HG03095 (cell line): ENCODE results near the gene MYOG.

Experiments
- ATAC-seq: cut with Tn5 transposase; IDR thresholded peaks from one replicate; pipeline ENCODE4 v1.9.1; 2021; ENCODE audit warnings: moderate library complexity; ENCODE audit not compliant: unreplicated experiment

The MYOG gene

DNA sequence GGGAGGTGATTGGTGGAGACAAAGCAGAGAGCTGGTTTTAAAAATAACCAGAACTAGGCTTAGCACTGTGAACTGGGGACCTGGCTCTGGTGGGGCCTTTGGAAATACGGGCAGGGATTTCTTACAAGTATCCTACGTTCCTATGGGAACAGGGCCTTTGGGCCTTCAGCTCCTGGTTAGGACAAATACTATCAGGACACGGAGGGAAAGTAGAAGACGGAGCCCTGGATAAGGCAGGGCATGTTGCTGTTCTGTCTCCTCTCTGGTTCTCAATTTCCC is 5.3 kb upstream of the MYOG start:
- no peak for ATAC-seq

DNA sequence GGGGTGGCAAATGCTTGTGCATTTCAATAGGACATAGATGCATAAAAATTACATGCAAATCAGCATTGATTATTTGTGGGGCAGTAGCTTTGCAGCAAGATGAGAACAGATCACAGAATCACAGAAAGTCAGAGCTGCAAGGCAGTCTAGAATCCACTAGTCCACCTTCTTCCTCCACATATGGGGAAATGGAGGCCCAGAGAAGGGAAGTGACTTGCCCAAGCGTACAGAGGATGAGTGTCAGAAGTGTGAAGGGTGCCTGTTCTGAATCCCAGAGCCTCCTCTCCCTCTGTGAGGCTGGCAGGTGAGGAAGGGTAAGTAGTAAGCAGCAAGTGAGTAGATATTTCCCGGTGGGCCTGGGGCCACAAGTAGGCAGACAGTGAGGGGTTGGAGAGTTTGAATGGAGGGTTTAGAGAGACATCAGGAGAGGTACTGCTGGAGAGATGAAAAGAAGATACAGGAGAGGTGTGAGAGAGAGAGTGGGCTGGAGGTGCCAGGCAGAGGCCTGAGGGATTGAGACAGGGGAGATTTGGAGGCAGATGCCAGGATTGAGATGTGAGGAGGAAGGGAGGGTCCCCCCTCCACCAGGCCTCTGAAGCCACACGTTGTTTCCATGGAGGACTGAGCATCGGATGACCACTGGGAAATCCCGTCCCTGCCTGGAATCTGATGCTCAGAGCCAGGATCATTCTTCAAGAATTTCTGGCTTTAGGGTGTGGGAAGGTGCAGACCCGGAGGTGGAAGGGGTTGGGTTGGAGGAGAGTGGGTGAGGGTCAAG is 4.8 kb upstream of the MYOG start:
- ATAC-seq: no peak

DNA sequence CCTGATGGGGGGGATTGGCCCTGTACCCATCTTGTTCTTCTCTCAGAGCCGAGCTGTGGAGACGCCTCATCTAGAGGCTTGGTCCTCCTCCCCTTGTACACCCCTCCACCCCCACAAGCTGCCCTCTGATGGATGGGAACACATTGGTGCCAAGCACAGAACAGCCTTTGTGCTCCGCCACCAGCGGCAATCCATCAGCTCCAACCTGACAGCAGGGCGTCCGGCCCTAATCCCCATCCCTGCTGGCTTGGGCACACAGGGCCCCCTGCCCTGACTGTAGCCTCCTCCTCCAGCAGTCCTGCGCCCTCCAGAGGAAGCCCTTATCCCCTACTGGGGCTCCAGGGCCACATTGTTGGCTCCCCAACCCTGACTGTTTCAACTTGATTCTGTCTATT is 3.8 kb upstream of the MYOG start:
- ATAC-seq: no peak

DNA sequence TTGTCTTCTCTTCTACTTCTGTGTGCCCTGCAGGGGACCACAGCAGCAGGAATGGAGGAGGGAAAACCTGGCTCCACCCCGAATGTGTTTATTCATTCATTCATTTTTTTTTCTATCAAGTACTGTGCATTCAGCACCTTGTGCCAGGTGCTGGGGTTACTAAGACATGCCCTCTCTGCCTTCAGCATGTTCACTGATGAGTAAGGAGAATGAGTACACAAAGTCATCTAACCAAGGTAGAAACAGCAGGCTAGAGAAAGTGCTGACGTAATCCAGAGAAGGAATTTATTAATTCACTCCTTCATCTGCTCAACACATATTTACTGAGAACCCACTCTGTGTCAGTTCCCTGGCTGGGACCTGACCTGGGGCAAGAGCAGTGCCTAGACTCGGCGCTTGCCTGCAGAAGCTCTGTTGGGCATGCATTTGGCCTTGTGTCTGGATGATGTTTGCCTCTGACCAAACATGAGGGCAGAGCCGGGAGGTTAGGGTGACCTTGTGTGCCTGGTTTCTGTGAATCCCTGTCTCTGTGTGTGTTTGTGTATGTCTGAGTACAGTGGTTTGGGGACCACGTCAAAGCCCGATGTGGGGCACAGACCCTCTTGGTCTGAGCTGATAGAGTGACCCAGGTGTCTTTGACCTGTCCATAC is 3.3 kb upstream of the MYOG start:
- ATAC-seq: no peak

DNA sequence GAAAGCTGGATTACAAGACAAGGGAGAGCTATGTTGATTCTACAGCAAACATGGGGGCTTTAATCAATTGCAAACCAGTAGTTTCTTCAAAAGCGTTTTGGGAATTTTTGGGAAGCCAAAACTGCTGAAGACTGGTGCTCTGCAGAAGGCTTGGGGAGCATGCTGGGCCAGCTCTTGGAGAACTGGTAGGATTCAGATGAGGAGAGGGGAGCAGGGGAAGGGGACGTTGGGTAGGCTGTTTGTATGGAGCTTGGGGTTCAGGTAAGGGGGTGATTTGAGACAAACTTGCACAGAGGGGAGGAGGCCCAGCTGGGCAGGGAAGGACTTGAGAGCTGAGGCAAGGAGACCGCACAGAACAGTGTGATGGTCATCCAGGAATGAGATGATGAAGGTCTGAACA is 2.6 kb upstream of the MYOG start:
- no peak for ATAC-seq

DNA sequence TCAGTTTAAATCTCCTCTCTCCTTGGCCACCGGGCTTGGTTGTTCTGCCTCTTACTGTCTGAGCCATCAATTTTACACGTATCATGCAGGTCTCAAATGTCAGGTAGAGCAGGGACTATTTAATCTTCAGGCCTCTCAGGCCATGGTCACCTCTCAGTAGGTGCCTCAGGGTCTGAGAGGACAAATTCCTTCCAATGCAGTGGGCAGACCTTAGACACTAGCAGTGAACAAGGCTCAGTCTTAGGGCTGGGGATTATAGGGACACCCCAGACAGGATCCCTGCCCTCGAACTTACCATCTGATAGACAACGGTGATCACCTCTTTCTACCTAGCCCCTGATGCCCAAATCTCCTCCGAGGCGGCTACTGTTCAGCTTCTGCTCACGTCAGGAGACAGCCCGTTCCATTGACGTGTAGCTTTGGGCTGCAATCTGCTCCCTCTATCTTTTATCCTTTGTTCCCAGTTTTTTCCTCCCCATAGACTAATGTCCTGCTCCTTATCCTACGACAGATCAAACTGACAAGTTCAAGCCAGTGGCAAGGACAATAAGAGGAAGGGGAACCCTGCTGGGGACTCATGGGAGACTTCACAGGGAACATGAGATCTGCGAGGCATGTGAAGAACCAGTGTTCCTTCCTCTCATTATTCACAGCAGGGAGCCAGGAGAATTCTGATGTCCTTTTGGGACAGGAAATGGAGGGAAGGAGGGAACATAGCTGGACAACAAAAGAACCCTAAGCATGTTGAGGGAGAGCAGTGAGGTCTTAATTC is 1.4 kb upstream of the MYOG start:
- ATAC-seq: no peak

DNA sequence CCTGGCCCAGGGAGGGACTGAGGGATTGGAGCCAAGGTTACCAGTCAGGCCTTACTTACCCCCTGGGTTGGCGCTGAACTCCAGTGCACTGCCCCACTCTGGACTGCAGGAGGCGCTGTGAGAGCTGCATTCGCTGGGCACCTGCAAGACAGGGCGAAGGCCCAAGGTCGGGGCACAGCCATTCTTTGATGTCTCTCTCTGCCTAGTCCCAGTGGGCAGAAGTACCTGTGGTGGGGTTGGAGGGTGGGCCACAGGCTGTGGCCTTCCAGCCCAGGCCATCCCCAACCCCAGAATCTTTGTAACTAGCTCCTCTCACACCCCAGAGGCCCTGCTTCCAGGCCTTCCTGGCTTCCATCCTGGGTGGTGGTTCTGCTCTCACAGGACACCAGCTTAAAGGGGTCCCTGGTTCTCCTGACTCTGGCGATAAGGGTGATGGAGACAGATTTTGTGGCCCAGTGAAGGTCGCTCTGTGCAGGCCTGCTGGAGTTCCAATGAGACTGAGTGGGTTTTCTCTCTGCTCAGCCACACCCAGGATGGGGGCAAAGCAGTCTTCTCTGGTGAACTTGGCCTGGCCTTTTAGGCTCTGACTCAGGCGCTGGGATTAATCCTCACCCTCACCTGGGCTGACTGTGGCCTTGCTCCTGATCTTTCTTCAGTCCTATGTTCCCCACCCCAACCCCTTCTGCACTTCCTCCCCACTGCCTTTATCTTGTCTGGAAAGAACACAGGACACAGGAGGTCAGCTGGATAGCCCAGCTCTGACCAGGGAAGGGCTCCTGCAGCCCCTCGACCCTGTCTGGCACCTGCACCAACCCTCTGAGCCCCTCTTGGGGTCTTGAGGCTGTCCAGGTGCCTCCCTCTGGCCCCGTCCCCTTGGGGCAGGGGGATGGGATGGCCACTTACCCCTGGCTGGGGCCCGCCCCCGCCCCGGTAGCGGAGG is 954 bp downstream of the MYOG start:
- ATAC-seq: no peak

DNA sequence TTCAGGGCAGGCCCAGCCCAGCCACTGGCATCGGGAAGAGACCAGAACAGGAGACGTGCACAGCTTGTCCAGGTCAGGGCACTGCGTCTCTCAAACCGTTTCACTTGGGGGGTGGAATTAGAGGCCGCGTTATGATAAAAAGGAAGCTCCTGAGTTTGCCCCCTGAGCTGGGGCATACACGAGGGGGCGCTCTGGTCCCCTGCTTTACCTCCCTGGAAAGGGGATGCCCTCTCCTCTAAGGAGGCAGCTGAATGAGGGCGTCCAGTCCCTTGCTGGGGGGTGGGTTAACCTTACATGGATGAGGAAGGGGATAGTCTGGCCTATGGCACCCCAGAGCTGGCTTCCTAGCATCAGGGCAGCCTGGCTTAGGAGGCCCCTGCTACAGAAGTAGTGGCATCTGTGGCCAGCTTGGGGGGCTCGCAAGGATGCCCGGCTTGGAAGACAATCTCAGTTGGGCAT is 2.3 kb downstream of the MYOG start:
- ATAC-seq: no peak

DNA sequence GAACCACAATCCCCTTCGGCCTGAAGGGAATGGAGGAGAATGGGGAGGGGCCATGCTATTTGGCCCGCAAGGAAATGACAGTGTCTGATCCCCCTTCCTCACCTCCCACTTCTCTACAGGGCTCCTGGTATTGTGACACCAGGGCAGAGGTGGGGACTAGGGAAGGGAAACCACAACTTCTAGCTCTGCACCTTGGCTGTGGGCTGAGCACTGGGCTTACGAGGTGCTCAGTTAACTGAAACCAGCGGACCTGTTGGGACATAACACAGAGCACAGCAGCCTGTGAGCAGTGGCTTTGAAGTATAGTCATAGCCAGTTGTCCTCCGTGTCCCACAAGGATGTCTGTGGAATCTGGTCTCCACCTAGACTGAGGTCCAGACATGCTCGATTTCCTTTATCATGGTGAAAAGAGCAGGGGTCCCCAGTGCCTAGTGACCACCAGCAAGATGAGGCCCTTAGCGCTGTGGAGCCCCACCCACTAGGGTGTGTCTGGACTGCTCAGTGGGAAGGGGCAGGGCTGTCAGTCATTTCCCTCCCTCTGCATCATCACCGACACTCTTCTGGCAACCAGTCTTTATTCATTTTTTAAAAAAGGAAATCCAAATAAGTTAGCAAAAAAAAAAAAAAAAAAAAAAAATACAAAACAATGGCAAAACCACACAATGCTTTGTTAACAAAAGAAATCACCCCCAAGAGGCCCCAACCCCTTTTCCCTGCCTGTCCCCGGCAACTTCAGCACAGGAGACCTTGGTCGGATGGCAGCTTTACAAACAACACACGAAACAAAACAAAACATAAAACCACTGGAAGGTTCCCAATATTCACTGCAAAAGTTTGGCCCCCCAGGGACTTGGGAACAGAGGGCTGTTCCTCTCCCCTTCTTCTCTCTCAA is 3.0 kb downstream of the MYOG start:
- no peak for ATAC-seq

DNA sequence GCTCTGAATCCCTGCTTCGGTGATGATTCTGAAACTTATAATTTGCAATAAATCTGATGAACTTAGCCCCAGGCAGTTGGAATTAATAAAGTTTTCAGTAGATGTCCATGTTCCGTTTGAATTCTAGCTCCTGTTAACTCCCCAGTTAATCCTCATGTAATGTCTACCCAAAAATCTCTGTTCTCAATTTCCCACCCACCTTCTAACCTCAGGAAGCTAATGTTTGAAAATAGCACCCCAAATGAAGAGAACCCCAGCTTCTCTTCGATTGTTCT is 3.6 kb downstream of the MYOG start:
- ATAC-seq: no peak

DNA sequence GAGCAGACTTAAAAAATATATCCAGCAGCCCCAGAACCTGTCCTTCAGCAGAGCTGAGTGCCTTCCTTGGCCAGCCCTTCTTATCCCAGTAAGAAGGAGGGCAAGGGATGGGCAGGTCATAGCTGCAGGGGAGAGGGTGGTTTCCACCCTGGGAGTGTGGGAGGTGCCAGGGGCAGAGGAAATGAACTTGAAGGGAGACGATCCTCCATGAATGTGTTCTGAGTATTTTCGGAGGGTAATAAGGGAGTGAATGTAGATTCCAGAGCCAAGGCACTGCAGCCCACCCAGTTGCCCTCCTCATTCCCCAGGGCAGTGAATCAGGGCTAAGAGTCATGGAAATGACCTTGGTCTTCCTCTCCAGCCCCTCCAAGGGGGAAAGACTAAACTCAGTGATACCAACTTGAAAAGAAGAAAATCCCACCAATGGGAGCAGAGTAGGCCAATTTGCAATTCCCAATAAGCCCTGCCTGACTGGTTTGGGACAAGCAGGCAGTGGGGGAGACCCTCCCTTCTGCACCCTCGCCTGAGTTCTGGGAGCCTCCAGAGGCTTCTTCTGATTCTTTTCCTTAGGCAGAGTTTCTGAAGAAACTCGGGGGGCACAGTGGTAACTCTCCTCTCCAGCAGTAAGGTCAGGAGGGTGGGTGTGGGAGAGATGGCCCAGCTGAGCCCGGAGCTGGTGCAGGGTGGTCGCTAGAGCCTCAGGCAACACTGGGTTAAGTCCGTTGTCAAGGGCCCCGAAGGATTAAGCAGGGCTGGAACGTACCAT is 4.2 kb downstream of the MYOG start:
- no peak for ATAC-seq

DNA sequence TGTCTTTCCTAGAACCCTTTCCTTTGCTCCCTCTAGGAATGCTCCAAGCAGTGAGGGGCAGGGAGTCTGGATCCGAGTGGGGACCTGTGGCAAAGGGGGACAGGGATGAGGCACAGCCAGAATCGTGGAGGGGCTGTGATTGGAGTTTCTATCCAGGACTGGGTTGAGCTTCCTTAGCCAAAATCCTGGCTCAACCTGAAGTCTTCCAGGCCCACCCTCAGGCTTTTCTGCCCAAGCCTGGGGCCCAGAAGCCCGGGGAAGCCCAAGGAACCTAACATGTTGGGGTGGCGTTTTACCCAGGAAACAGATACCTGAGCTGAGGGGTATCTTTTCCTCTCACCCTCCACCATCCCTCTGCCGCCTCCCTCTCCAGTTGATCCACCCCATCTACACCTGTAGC is 5.4 kb downstream of the MYOG start:
- no peak for ATAC-seq

DNA sequence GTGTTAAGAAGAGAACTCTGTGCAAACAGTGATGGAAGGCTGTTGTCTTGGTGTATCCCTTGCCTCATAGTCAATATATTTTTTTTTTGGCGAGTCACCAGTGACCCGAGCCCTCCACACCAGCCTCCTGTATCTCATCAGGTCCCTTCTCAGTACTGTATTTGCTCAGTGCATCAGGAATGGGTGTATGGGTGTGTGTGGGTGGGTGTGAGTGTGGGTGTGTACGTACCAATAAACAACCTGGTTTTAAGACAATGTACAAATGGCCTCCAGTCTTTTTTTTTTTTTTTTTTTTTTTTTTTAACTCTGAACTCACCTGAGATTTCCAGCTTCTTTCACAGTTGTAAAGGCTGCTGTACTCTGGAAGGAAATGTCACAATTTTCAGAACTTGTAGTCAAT is 7.3 kb downstream of the MYOG start:
- no peak for ATAC-seq

DNA sequence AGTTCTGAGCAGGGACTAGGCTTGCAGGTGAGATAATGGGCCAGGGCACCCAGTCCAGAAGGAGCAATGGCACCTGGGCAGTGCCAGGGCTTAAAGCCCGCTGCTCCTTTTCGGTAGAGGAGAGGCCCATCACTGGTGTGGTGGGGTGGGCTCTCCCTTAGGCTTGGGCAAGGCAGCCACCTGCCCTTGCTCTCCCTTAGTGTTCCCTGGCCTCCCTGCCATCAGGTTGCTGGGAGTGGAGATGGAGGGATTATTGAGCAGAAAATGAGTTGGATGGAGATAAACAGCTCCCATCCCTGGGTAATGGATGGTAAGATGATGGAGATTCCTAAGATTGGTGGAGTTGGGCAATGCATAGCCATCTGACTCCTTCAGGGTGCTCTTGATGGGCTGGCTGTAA is 7.9 kb downstream of the MYOG start:
- no peak for ATAC-seq

DNA sequence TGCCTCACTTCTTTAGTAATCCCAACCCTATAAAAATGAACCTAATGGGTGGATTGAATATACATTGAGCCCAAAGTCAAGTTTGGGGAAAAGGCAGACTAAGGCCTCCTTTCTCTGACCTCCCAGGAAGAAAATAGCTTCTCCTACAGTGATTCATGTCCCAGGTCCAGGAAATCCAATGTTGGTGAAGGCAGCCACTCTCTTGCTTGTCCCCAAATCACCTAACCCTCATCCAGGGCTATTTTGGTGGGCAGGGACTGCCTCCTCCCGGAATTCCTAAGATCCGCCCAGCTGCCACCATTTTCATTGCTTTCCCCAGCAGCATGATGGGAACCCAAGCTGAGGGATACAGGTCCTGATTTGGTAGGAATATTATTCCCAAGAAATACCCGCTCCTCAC is 8.4 kb downstream of the MYOG start:
- ATAC-seq: no peak

DNA sequence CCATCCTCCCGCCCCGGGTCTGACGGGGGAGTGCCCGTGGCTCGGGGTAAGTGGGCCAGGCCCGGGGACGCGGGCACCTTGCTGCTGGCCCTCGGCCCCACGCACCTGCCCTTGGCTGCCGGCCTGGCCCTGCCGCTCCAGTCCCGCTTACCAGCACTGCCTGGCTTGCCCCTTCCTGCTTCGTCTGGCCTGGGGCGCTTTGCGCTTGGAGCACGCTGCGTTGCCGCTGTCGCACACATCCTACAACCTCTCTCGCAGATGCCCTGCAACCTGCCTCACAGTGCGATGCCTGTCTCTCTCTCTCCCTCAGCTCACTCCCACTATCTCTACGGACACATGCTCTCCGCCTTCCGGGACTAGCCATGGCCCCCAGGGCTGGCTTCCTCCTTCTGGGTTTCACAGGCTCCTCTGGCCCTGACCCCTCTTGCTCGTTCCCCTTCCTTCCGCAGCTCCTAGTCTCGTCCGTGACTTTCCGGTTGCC is 9.7 kb downstream of the MYOG start:
- no peak for ATAC-seq

DNA sequence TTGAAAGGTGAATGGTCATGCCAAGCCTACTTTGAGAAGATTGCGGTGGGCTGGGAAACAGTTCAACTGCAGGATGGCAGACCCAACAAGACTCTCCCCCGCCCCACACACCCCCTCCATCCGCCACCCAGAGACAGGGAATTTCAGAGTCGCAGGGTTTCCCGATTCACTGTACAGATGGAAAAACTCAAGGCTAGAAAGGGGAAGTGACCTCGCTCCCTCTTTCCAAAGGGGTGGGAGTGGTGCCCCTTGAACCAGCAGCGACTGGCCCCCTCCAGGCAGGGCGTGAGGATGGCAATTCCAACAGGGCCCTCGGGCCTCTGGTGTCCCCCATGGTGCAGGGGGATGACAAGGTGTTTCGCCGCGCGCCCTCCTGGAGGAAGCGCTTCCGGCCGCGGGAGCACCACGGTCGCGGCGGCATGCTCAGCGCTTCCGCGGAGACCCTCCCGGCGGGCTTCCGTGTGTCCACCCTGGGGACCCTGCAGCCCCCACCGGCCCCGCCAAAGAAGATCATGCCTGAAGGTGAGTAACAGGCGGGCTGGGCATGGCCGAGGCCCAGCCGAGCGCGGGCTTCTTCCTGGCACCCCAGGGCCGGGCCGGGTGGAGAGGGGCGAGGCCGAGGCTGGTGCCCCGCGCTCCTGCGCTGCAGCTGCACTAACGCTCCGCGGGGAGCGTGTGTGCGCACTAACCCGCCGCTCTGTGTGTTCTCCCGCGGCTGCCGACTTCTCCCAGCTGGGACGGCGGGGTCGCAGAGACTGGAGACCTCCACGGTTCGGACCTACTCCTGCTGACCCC is 10.4 kb downstream of the MYOG start:
- no peak for ATAC-seq

DNA sequence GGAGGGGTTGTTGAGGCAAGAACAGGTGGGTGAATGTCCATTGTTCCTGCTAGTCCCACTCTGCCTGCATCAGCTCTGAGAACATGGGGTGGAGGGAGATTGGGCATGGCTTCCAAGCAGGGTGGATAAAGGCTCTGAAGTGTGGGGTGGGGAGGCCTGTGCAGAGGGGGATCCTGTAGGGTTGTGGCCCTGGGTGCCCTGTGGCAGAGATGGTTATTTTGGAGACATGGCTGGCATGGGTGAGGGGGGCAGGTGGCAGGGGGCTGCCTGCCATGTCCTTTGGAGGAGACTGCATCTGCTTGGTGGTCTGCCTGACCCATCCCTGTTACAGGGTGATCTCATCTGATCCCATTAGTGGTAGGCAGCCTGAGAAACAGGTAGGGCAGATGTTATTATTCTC is 11.2 kb downstream of the MYOG start:
- ATAC-seq: no peak

DNA sequence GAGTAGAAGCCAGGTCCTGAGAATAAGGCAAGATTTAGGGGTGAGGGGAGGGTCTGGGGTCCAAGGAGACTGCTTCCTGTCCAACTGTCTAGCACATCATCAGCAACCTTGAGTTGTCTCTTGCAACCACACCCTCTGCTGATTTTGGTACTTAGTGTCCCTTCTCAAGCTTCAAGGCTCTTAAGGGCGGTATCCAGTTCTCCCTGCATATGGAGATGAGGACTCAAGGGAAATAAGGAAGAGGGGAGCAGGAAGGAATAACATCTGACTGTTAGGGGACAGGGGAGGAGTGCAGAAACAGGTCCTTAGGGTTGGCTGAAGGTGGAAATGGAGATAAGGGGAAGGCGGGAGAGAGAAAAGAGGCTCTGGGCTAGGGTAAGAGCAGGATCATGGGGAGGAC is 12.3 kb downstream of the MYOG start:
- no peak for ATAC-seq
